OCI-LY3 (cell line): ENCODE results near the gene DOCK7.
A peak's percentile ranks its signal among the peaks of the same experiment; 100 is the strongest.
"Not testable (repeated sequence)": the region's sequence is repeated elsewhere in the genome, so short reads cannot be mapped to it uniquely, and the experiment has no call there.

Source experiments
- H2AFZ ChIP-seq: fragments of 200-600, 300-600 bp; shearing (Covaris generic); 2 replicates; pipeline ENCODE4 v1.6.0; 2014; ENCODE audit warnings: antibody characterized with exemption, low read depth, low read length
- H3K27ac ChIP-seq: fragments of 200-600, 300-600 bp; sonication (generic); 2 replicates; pipeline ENCODE4 v1.5.1; 2014; ENCODE audit warnings: mild to moderate bottlenecking, low read length, moderate library complexity, mixed read lengths
- H3K27me3 ChIP-seq: fragments of 200-600, 300-600 bp; sonication (generic); 2 replicates; pipeline ENCODE4 v1.6.1; 2014; ENCODE audit warnings: low read depth, low read length, mixed read lengths
- H3K36me3 ChIP-seq: fragments of 200-600, 300-600 bp; sonication (generic); replicated peaks from 2 replicates; pipeline ENCODE3; 2014; ENCODE audit warnings: low read depth, low read length, mixed read lengths
- H3K4me1 ChIP-seq: fragments of 300-600, 200-600 bp; sonication (generic); 2 replicates; pipeline ENCODE4 v1.6.1; 2014; ENCODE audit warnings: low read length, mixed read lengths
- H3K4me2 ChIP-seq: fragments of 200-600, 300-600 bp; sonication (generic); 2 replicates; pipeline ENCODE4 v1.6.1; 2014; ENCODE audit warnings: low read length, mixed read lengths
- H3K4me3 ChIP-seq: fragments of 300-600, 200-600 bp; sonication (generic); 2 replicates; pipeline ENCODE4 v1.5.1; 2014; ENCODE audit warnings: antibody characterized with exemption, mild to moderate bottlenecking, low read length, moderate library complexity
- H3K79me2 ChIP-seq: fragments of 300-600, 200-600 bp; shearing (Covaris generic); 2 replicates; pipeline ENCODE4 v1.6.1; 2014; ENCODE audit warnings: mild to moderate bottlenecking, low read length, mixed read lengths
- H3K9ac ChIP-seq: fragments of 300-600, 200-600 bp; shearing (Covaris generic); 2 replicates; pipeline ENCODE4 v1.6.0; 2014; ENCODE audit warnings: mild to moderate bottlenecking, low read length, moderate library complexity
- H3K9me3 ChIP-seq: fragments of 200-600, 300-600 bp; shearing (Covaris generic); 2 replicates; pipeline ENCODE4 v1.6.1; 2014; ENCODE audit warnings: low read length, mixed read lengths; ENCODE audit not compliant: insufficient read depth
- H4K20me1 ChIP-seq: fragments of 200-600, 300-600 bp; sonication (generic); 2 replicates; pipeline ENCODE4 v1.6.1; 2016; ENCODE audit warnings: low read length, mixed read lengths; ENCODE audit not compliant: insufficient read depth
- EZH2phosphoT487 ChIP-seq: fragments of 200-600 bp; shearing (Covaris generic); IDR thresholded peaks from 2 replicates; pipeline ENCODE4 v1.6.1; 2018; ENCODE audit warnings: antibody characterized with exemption, mixed run types, low read depth
- TF ChIP-seq, protein P1 (sequence below): fragments of 200-600, 300-600 bp; sonication (generic); IDR thresholded peaks from 2 replicates; pipeline ENCODE4 v1.5.1; 2014; ENCODE audit warnings: antibody characterized with exemption, low read length, low read depth

The DOCK7 gene

DNA sequence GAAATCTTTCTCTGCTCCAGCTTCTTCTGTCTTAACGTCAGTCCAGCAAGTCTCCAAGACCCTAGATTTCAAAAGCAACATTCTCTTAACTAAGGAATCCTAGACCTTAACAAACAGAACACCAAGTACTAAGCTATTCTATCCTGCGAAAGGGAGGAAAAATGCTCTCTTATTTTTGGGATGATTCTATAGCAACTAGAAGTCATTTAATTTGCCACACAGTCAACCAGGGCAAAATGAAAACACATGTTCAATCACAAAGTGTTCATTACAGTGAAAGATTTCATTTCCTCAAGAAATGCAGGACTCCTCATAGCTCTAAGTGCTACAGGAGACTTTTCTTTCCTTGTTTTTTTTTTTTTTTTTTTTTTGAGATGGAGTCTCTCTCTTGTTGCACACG lies 36.2 kb upstream of the DOCK7 start:
- Histone ChIP-seq H3K27ac (no peak overlapping the region), H3K79me2 (no peaks in the 10 kb centered on the region), H3K9me3 (no peaks in the 10 kb centered on the region), H2AFZ (no peak overlapping the region), H3K4me3 (no peak overlapping the region), H3K9ac (no peak overlapping the region), H3K4me2 (no peak overlapping the region), H3K4me1 (peaks cover 38% of the 10 kb centered on the region), H3K27me3 (peaks cover 28% of the 10 kb centered on the region), H3K36me3 (no peaks in the 10 kb centered on the region), H4K20me1 (no peaks in the 10 kb centered on the region)
- TF ChIP-seq EZH2phosphoT487, result no peak

DNA sequence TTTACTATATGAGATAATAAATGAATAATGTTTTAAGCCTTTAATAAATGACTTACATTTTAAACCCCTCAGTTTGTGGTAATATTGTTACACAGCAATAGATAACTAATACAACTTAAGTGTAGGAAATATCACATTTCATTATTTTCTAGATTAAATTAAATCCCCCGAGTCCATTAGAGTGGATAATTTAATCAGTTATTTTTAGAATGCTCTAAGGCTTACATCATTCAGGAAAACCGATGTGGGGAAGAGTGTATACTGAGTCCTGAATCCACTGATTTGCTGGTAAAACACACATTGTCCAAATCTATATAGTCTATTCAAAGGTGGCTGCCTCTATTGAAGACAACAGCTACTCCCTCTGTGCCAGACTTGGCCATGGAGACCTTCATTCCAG lies 35.7 kb upstream of the DOCK7 start:
- Histone ChIP-seq H3K36me3 (no peaks in the 10 kb centered on the region), H2AFZ (no peak overlapping the region), H3K9me3 (no peaks in the 10 kb centered on the region), H3K4me2 (no peak overlapping the region), H3K27me3 (peaks cover 28% of the 10 kb centered on the region), H3K9ac (no peak overlapping the region), H3K4me1 (peaks cover 38% of the 10 kb centered on the region), H4K20me1 (no peaks in the 10 kb centered on the region), H3K27ac (no peak overlapping the region), H3K79me2 (no peaks in the 10 kb centered on the region), H3K4me3 (no peak overlapping the region)
- no peak for TF ChIP-seq EZH2phosphoT487

- H3K36me3 ChIP-seq, result no peaks in the 10 kb centered on the region
- H3K4me3 ChIP-seq, result no peak overlapping the region
- H3K4me2 ChIP-seq, result peak overlapping the region; percentile 53
- H3K27ac ChIP-seq, result no peak overlapping the region
- H3K9me3 ChIP-seq, result no peaks in the 10 kb centered on the region
- peaks cover 26% of the 10 kb centered on the region for H3K27me3 ChIP-seq
- no peak overlapping the region for H3K9ac ChIP-seq
- peaks cover 38% of the 10 kb centered on the region for H3K4me1 ChIP-seq
- H3K79me2 ChIP-seq, result no peaks in the 10 kb centered on the region
- no peaks in the 10 kb centered on the region for H4K20me1 ChIP-seq
- H2AFZ ChIP-seq, result no peak overlapping the region
- TF ChIP-seq, protein P1, sequence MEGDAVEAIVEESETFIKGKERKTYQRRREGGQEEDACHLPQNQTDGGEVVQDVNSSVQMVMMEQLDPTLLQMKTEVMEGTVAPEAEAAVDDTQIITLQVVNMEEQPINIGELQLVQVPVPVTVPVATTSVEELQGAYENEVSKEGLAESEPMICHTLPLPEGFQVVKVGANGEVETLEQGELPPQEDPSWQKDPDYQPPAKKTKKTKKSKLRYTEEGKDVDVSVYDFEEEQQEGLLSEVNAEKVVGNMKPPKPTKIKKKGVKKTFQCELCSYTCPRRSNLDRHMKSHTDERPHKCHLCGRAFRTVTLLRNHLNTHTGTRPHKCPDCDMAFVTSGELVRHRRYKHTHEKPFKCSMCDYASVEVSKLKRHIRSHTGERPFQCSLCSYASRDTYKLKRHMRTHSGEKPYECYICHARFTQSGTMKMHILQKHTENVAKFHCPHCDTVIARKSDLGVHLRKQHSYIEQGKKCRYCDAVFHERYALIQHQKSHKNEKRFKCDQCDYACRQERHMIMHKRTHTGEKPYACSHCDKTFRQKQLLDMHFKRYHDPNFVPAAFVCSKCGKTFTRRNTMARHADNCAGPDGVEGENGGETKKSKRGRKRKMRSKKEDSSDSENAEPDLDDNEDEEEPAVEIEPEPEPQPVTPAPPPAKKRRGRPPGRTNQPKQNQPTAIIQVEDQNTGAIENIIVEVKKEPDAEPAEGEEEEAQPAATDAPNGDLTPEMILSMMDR, result no peak
- TF ChIP-seq EZH2phosphoT487, result no peak
These were observed 34.6 kb upstream of the DOCK7 start for GRCh38 chr1:62722796-62723195.

- peaks cover 21% of the 10 kb centered on the region for H3K27me3 ChIP-seq
These were observed 32.9 kb upstream of the DOCK7 start for GRCh38 chr1:62720946-62721554.

GRCh38 chr1:62718400-62718799 lies 30.2 kb upstream of the DOCK7 start:
- H4K20me1 ChIP-seq, H3K27me3 ChIP-seq, H3K36me3 ChIP-seq, H3K9me3 ChIP-seq, H3K4me3 ChIP-seq, H3K79me2 ChIP-seq, H3K4me2 ChIP-seq, H3K9ac ChIP-seq, H3K27ac ChIP-seq, H2AFZ ChIP-seq: not testable (repeated sequence)
- peaks cover 12% of the 10 kb centered on the region for H3K4me1 ChIP-seq

More at GRCh38 chr1:62720946-62721554, 32.9 kb upstream of the DOCK7 start:
- TF ChIP-seq EZH2phosphoT487, result no peak
- TF ChIP-seq, protein P1, result no peak
- H3K4me2 ChIP-seq, result no peak overlapping the region
- H3K9ac ChIP-seq, result no peak overlapping the region
- no peaks in the 10 kb centered on the region for H4K20me1 ChIP-seq
- H3K79me2 ChIP-seq, result no peaks in the 10 kb centered on the region
- H2AFZ ChIP-seq, result no peak overlapping the region
- no peak overlapping the region for H3K27ac ChIP-seq
- no peaks in the 10 kb centered on the region for H3K9me3 ChIP-seq
- H3K4me3 ChIP-seq, result no peak overlapping the region
- peaks cover 38% of the 10 kb centered on the region for H3K4me1 ChIP-seq
- H3K36me3 ChIP-seq, result no peaks in the 10 kb centered on the region
